Measurements from ENCODE around the gene SORBS1.

SORBS1 gene

GRCh38 chr10:95542330-95542729 lies 18.8 kb downstream of the SORBS1 start:
- no peak for DNase-seq (ENCODE audit: extremely low read depth in 1 of 2, low read depth in 1 of 2)

- no peak for DNase-seq (ENCODE audit: extremely low read depth in 1 of 2, low read depth in 1 of 2)
Measured at GRCh38 chr10:95540514-95541052, 20.6 kb downstream of the SORBS1 start.

- no peak for DNase-seq (ENCODE audit: extremely low read depth in 1 of 2, low read depth in 1 of 2)
Measured at GRCh38 chr10:95539560-95540284, 21.4 kb downstream of the SORBS1 start.

GRCh38 chr10:95538412-95538811 lies 22.8 kb downstream of the SORBS1 start:
- DNase-seq (ENCODE audit: extremely low read depth in 1 of 2, low read depth in 1 of 2) = no peak

GRCh38 chr10:95537542-95537927 lies 23.6 kb downstream of the SORBS1 start:
- no peak for DNase-seq (ENCODE audit: extremely low read depth in 1 of 2, low read depth in 1 of 2)

GRCh38 chr10:95536894-95537541 lies 24.2 kb downstream of the SORBS1 start:
- no peak for DNase-seq (ENCODE audit: extremely low read depth in 1 of 2, low read depth in 1 of 2)

- DNase-seq (ENCODE audit: extremely low read depth in 1 of 2, low read depth in 1 of 2) = no peak
Measured at GRCh38 chr10:95536017-95536416, 25.2 kb downstream of the SORBS1 start.

GRCh38 chr10:95535526-95535925 lies 25.6 kb downstream of the SORBS1 start:
- DNase-seq (ENCODE audit: extremely low read depth in 1 of 2, low read depth in 1 of 2) = no peak

- no peak for DNase-seq (ENCODE audit: extremely low read depth in 1 of 2, low read depth in 1 of 2)
Measured at GRCh38 chr10:95533590-95533989, 27.6 kb downstream of the SORBS1 start.

GRCh38 chr10:95532536-95532935 lies 28.6 kb downstream of the SORBS1 start:
- DNase-seq (ENCODE audit: extremely low read depth in 1 of 2, low read depth in 1 of 2) = no peak

GRCh38 chr10:95531994-95532399 lies 29.2 kb downstream of the SORBS1 start:
- no peak for DNase-seq (ENCODE audit: extremely low read depth in 1 of 2, low read depth in 1 of 2)

- DNase-seq (ENCODE audit: extremely low read depth in 1 of 2, low read depth in 1 of 2) = no peak
Measured at GRCh38 chr10:95531058-95531809, 29.9 kb downstream of the SORBS1 start.

- DNase-seq (ENCODE audit: extremely low read depth in 1 of 2, low read depth in 1 of 2) = no peak
Measured at GRCh38 chr10:95530561-95530960, 30.6 kb downstream of the SORBS1 start.

GRCh38 chr10:95530029-95530428 lies 31.1 kb downstream of the SORBS1 start:
- DNase-seq (ENCODE audit: extremely low read depth in 1 of 2, low read depth in 1 of 2) = no peak

GRCh38 chr10:95526044-95526443 lies 35.1 kb downstream of the SORBS1 start:
- DNase-seq (ENCODE audit: extremely low read depth in 1 of 2, low read depth in 1 of 2) = no peak

GRCh38 chr10:95525033-95525418 lies 36.1 kb downstream of the SORBS1 start:
- DNase-seq (ENCODE audit: extremely low read depth in 1 of 2, low read depth in 1 of 2) = no peak

GRCh38 chr10:95524358-95525032 lies 36.7 kb downstream of the SORBS1 start:
- no peak for DNase-seq (ENCODE audit: extremely low read depth in 1 of 2, low read depth in 1 of 2)

GRCh38 chr10:95522117-95522516 lies 39.1 kb downstream of the SORBS1 start:
- DNase-seq (ENCODE audit: extremely low read depth in 1 of 2, low read depth in 1 of 2) = no peak

- no peak for DNase-seq (ENCODE audit: extremely low read depth in 1 of 2, low read depth in 1 of 2)
Measured at GRCh38 chr10:95520617-95521016, 40.6 kb downstream of the SORBS1 start.

GRCh38 chr10:95518455-95519452 lies 42.4 kb downstream of the SORBS1 start:
- DNase-seq (ENCODE audit: extremely low read depth in 1 of 2, low read depth in 1 of 2) = no peak

Data from activated CD8-positive, alpha-beta memory T cell treated with anti-CD3 and anti-CD28 coated beads for 1 hour (primary cell).